H1 (cell line): Measurements from ENCODE around the gene COLEC12. TPM values are rescaled to one million over a fixed set of nuclear protein-coding genes. Genes with fewer than 3 reads are reported as not detected.

Experiments used
- CTCF ChIA-PET: fragments of 300-600 bp; sonication (Branson Sonifier 250); formaldehyde crosslinking; loops from one replicate; lab custom pipeline; 2021; ENCODE audit not compliant: partially characterized antibody; lab: Charles Lee
- POLR2A ChIA-PET: fragments of 300-600 bp; sonication (Branson Sonifier 250); formaldehyde crosslinking; loops from one replicate; lab custom pipeline; 2021; ENCODE audit warnings: inconsistent platforms; ENCODE audit not compliant: partially characterized antibody; lab: Charles Lee
- DNase-seq, 2 experiments: peaks; one replicate each; pipeline versions ENCODE4 v3.0.0 to v3.0.0-alpha.2; 2010 to 2022; ENCODE audit warnings: low spot score in 2 of 2, low read depth in 1 of 2, mixed read lengths in 1 of 2
- FAIRE-seq: peaks from 2 replicates; lab custom pipeline; 2011; peaks lifted over from hg19 to GRCh38; lab: Jason Lieb, UNC
- H2AFZ ChIP-seq: 2 replicates; pipeline ENCODE4 v1.8.1; 2012; ENCODE audit warnings: low read length, inconsistent platforms
- H2AK5ac ChIP-seq: 2 replicates; pipeline ENCODE4 v1.6.1; 2013; ENCODE audit warnings: low read depth, low read length
- H2BK120ac ChIP-seq: replicated peaks from 2 replicates; pipeline ENCODE3; 2013; ENCODE audit warnings: low read depth, low read length, inconsistent platforms
- H2BK12ac ChIP-seq: 2 replicates; pipeline ENCODE4 v1.6.1; 2013; ENCODE audit warnings: low read depth, low read length
- H2BK15ac ChIP-seq: 2 replicates; pipeline ENCODE4 v1.6.1; 2013; ENCODE audit warnings: low read length
- H2BK20ac ChIP-seq: 2 replicates; pipeline ENCODE4 v1.6.1; 2013; ENCODE audit warnings: low read length
- H2BK5ac ChIP-seq: 2 replicates; pipeline ENCODE4 v1.6.1; 2013; ENCODE audit warnings: low read depth, low read length
- H3K14ac ChIP-seq: 2 replicates; pipeline ENCODE4 v1.6.1; 2013; ENCODE audit warnings: inconsistent platforms; ENCODE audit not compliant: insufficient read length
- H3K18ac ChIP-seq: 2 replicates; pipeline ENCODE4 v1.6.1; 2013; ENCODE audit warnings: low read length; ENCODE audit errors: extremely low read depth
- H3K23ac ChIP-seq: 2 replicates; pipeline ENCODE4 v1.6.1; 2013; ENCODE audit warnings: inconsistent platforms; ENCODE audit not compliant: insufficient read length
- H3K23me2 ChIP-seq: 2 replicates; pipeline ENCODE4 v1.6.1; 2013; ENCODE audit warnings: low read depth, low read length
- H3K27ac ChIP-seq: 2 replicates; pipeline ENCODE4 v1.6.1; 2011; ENCODE audit warnings: low read depth, low read length, inconsistent platforms
- H3K27me3 ChIP-seq, 4 experiments: replicated peaks in 1 of 4; 1 replicate in 1 of 4; 2 replicates in 3 of 4; pipeline versions ENCODE4 v1.6.1 to v1.8.1; 2011 to 2013; ENCODE audit warnings: low read length in 3 of 4, mild to moderate bottlenecking in 3 of 4, inconsistent platforms in 2 of 4, mixed read lengths in 2 of 4, moderate library complexity in 1 of 4; ENCODE audit not compliant: control insufficient read depth in 3 of 4, insufficient read depth in 3 of 4; ENCODE audit errors: extremely low read depth in 1 of 4
- H3K36me3 ChIP-seq, 4 experiments: 2 replicates each; pipeline versions ENCODE4 v1.6.1 to v1.8.1; 2011 to 2013; ENCODE audit warnings: mild to moderate bottlenecking in 4 of 4, low read length in 3 of 4, moderate library complexity in 2 of 4, control low read depth in 1 of 4, inconsistent platforms in 1 of 4; ENCODE audit not compliant: insufficient read depth in 4 of 4, control insufficient read depth in 2 of 4
- H3K4ac ChIP-seq: replicated peaks from 2 replicates; pipeline ENCODE3; 2013; ENCODE audit warnings: low read length, low read depth, mixed read lengths, inconsistent platforms; ENCODE audit not compliant: insufficient read length
- H3K4me1 ChIP-seq, 4 experiments: replicated peaks in 1 of 4; 1 replicate in 1 of 4; 2 replicates in 3 of 4; pipeline versions ENCODE4 v1.6.1 to v1.8.1; 2011 to 2013; ENCODE audit warnings: low read length in 3 of 4, inconsistent platforms in 2 of 4, mixed read lengths in 1 of 4; ENCODE audit not compliant: insufficient read depth in 4 of 4, control insufficient read depth in 3 of 4
- H3K4me2 ChIP-seq, 2 experiments: 2 replicates each; pipeline versions ENCODE4 v1.6.1 to v1.8.1; 2011 to 2013; ENCODE audit warnings: low read depth in 2 of 2, low read length in 2 of 2, control low read depth in 1 of 2, inconsistent platforms in 1 of 2, mild to moderate bottlenecking in 1 of 2; ENCODE audit not compliant: insufficient read depth in 1 of 2
- H3K4me3 ChIP-seq, 4 experiments: fragments of 200-600, 300-600 bp in 1 of 4; sonication (generic), shearing (Covaris generic), sonication (Bioruptor Twin) in 1 of 4; 2 replicates each; pipeline versions ENCODE4 v1.5.1 to v1.8.1; 2011 to 2016; ENCODE audit warnings: low read length in 4 of 4, low read depth in 3 of 4, control low read depth in 2 of 4, inconsistent platforms in 2 of 4, mild to moderate bottlenecking in 2 of 4, mixed read lengths in 1 of 4, moderate library complexity in 1 of 4; ENCODE audit not compliant: insufficient read depth in 2 of 4; ENCODE audit errors: extremely low read depth in 1 of 4
- H3K56ac ChIP-seq: replicated peaks from 2 replicates; pipeline ENCODE3; 2013; ENCODE audit warnings: low read depth, mild to moderate bottlenecking, mixed read lengths, low read length, inconsistent platforms; ENCODE audit not compliant: insufficient read length
- H3K79me1 ChIP-seq: 2 replicates; pipeline ENCODE4 v1.6.1; 2013; ENCODE audit warnings: low read depth, low read length, control low read depth
- H3K79me2 ChIP-seq, 2 experiments: 2 replicates each; pipeline versions ENCODE4 v1.6.1 to v1.8.1; 2012 to 2013; ENCODE audit warnings: low read length in 2 of 2, mild to moderate bottlenecking in 2 of 2, inconsistent platforms in 1 of 2; ENCODE audit not compliant: insufficient read depth in 2 of 2, control insufficient read depth in 1 of 2
- H3K9ac ChIP-seq, 4 experiments: replicated peaks in 1 of 4; 1 replicate in 1 of 4; 2 replicates in 3 of 4; pipeline versions ENCODE4 v1.6.1 to v1.8.1; 2011 to 2013; ENCODE audit warnings: low read depth in 3 of 4, low read length in 3 of 4, control low read depth in 2 of 4, mild to moderate bottlenecking in 2 of 4, moderate library complexity in 2 of 4, inconsistent platforms in 1 of 4; ENCODE audit errors: extremely low read depth in 1 of 4
- H3K9me3 ChIP-seq, 2 experiments: 2 replicates each; pipeline versions ENCODE4 v1.6.1 to v1.8.1; 2012 to 2013; ENCODE audit warnings: mild to moderate bottlenecking in 2 of 2, moderate library complexity in 2 of 2, control low read depth in 1 of 2, inconsistent platforms in 1 of 2, low read depth in 1 of 2, low read length in 1 of 2, mixed read lengths in 1 of 2; ENCODE audit not compliant: insufficient read depth in 2 of 2
- H4K20me1 ChIP-seq, 2 experiments: replicated peaks in 1 of 2; 2 replicates each; pipeline versions ENCODE3 to v1.8.1; 2011 to 2013; ENCODE audit warnings: inconsistent platforms in 2 of 2, low read length in 2 of 2, mild to moderate bottlenecking in 1 of 2; ENCODE audit not compliant: insufficient read depth in 2 of 2, control insufficient read depth in 1 of 2
- H4K5ac ChIP-seq: 2 replicates; pipeline ENCODE4 v1.6.1; 2013; ENCODE audit warnings: low read length, low read depth, mixed read lengths, inconsistent platforms; ENCODE audit not compliant: insufficient read length
- H4K8ac ChIP-seq: 2 replicates; pipeline ENCODE4 v1.8.0; 2013; ENCODE audit warnings: mild to moderate bottlenecking, moderate library complexity, low read length, inconsistent platforms; ENCODE audit not compliant: insufficient read depth; ENCODE audit errors: extremely low read depth
- H4K91ac ChIP-seq: replicated peaks from 2 replicates; pipeline ENCODE3; 2013; ENCODE audit warnings: low read length, mixed read lengths, inconsistent platforms; ENCODE audit not compliant: insufficient read length
- BCL11A ChIP-seq, 2 experiments: IDR thresholded peaks; one replicate each; pipeline ENCODE4 v1.6.1; 2011; ENCODE audit warnings: low read depth in 2 of 2, low read length in 2 of 2, mild to moderate bottlenecking in 2 of 2
- EGR1 ChIP-seq: IDR thresholded peaks from 2 replicates; pipeline ENCODE4 v1.6.1; 2011; ENCODE audit warnings: low read depth, low read length, borderline replicate concordance
- EP300 ChIP-seq, 2 experiments: IDR thresholded peaks; 1 replicate in 1 of 2; 2 replicates in 1 of 2; pipeline ENCODE4 v1.6.1; 2011 to 2012; ENCODE audit warnings: low read depth in 2 of 2, low read length in 2 of 2, mild to moderate bottlenecking in 2 of 2, borderline replicate concordance in 1 of 2, inconsistent platforms in 1 of 2, moderate library complexity in 1 of 2
- GABPA ChIP-seq: IDR thresholded peaks from 2 replicates; pipeline ENCODE4 v1.6.1; 2011; ENCODE audit warnings: mild to moderate bottlenecking, low read length, moderate library complexity, borderline replicate concordance; ENCODE audit not compliant: insufficient read depth
- MAFK ChIP-seq: IDR thresholded peaks from 2 replicates; pipeline ENCODE4 v1.6.1; 2012; ENCODE audit warnings: low read depth, mild to moderate bottlenecking, improper control_type of control experiment, low read length
- RAD21 ChIP-seq, 2 experiments: IDR thresholded peaks in 1 of 2; conservative IDR thresholded peaks in 1 of 2; 2 replicates each; pipeline ENCODE4 v1.6.1; 2011; ENCODE audit warnings: low read depth in 2 of 2, low read length in 2 of 2, improper control_type of control experiment in 1 of 2, inconsistent platforms in 1 of 2, mild to moderate bottlenecking in 1 of 2, moderate library complexity in 1 of 2
- SP2 ChIP-seq: IDR thresholded peaks from 2 replicates; pipeline ENCODE4 v1.6.1; 2012; ENCODE audit warnings: mild to moderate bottlenecking, low read length, inconsistent platforms
- SRF ChIP-seq: IDR thresholded peaks from 2 replicates; pipeline ENCODE4 v1.6.1; 2011; ENCODE audit warnings: mild to moderate bottlenecking, low read depth, low read length, moderate library complexity
- SUZ12 ChIP-seq: fragments of 200-600 bp; sonication (generic); IDR thresholded peaks from 2 replicates; pipeline ENCODE4 v1.6.1; 2012; ENCODE audit warnings: mild to moderate bottlenecking, inconsistent platforms, low read length, moderate library complexity, mixed read lengths
- WGBS, 2 experiments: shearing (Covaris generic) in 1 of 2; methylation state at CpG; one replicate each; pipeline versions ENCODE4 v1.1.6 to v1.1.7; 2013 to 2015; ENCODE audit warnings: low lambda C conversion rate in 2 of 2, mixed read lengths in 2 of 2, inconsistent platforms in 1 of 2, low coverage in 1 of 2, missing lambda C conversion rate in 1 of 2; ENCODE audit not compliant: insufficient replicate concordance in 2 of 2, insufficient coverage in 1 of 2, insufficient read length in 1 of 2; ENCODE audit errors: extremely low coverage in 1 of 2, missing lambda C conversion rate in 1 of 2; 5-methylcytosine and 5-hydroxymethylcytosine counted together
- polyA plus RNA-seq, 7 experiments: library from polyadenylated mRNA; depleted of rRNA in 3 of 7; stranded (reverse) in 5 of 7; unstranded in 2 of 7; fragments of >200 nt in 5 of 7; fragments of 200-250 nt in 2 of 7; gene quantifications; 1 replicate in 5 of 7; 2 replicates in 1 of 7; 4 replicates in 1 of 7; pipeline versions ENCODE4 v1.2.1 to v1.2.3, GENCODE V29; 2011 to 2013; ENCODE audit warnings: missing spikeins in 2 of 7, mixed read lengths in 2 of 7
- total RNA-seq: library from RNA; stranded (reverse); fragmentation: NEBNext Ultra II Directional; extraction: Animal tissue kit (Norgen Biotek cat#: 25700); gene quantifications from 2 replicates; pipeline ENCODE4 v1.2.1, GENCODE V29; 2021
- TF ChIP-seq, protein P1 (sequence below): IDR thresholded peaks from 2 replicates; pipeline ENCODE4 v1.6.1; 2012; ENCODE audit warnings: inconsistent platforms

COLEC12 gene
- total and polyA plus RNA-seq, 2 of the 8 experiments (the other 6 are each of a cell fraction or from before 2014, with no cell fraction given) = 0.44 to 2.3 TPM

DNA sequence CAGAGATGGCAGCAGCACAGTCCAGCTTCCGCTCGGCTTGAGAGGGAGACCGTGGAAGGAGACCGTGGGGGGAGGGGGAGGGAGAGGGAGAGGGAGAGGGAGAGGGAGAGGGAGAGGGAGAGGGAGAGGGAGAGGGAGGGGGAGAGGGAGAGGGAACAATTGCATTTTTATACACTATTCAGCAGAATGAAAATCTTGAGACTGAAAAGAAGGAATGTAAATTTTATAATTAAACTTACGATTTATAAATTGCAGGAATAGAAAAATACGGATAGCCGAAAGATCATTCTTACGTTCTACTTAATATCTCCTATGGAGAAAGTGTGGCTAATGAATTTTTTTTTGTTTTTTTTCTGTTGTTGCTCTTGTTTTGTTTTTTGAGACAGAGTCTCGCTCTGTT is 12.5 kb upstream of the COLEC12 start:
- Histone ChIP-seq H2BK12ac (no peak overlapping the region), H2AFZ (no peak overlapping the region), H2BK120ac (no peak overlapping the region), H3K9ac (no peak overlapping the region), H3K79me1 (no peaks in the 10 kb centered on the region), H2BK5ac (no peak overlapping the region), H4K5ac (no peak overlapping the region), H3K27ac (no peak overlapping the region), H2BK20ac (no peak overlapping the region), H4K91ac (no peak overlapping the region), H3K56ac (no peak overlapping the region), H3K23me2 (no peaks in the 10 kb centered on the region), H2BK15ac (no peak overlapping the region), H3K4ac (no peak overlapping the region), H3K9me3 (peaks cover 0 to 27% of the 10 kb centered on the region in 2 experiments; a peak in 2 of 4 replicates), H3K36me3 (no peaks in the 10 kb centered on the region), H3K4me3 (no peak overlapping the region), H3K4me1 (peaks cover 0 to 9% (median 4%) of the 10 kb centered on the region in 4 experiments; a peak in 3 of 7 replicates), H3K4me2 (no peak overlapping the region), H3K14ac (no peak overlapping the region), H3K79me2 (no peaks in the 10 kb centered on the region), H3K27me3 (no peaks in the 10 kb centered on the region), H4K8ac (no peak overlapping the region), H2AK5ac (no peak overlapping the region), H3K18ac (no peak overlapping the region), H4K20me1 (no peaks in the 10 kb centered on the region), H3K23ac (no peak overlapping the region)
- ChIA-PET CTCF (interaction anchor here (0.7 to 1.4 kb wide), 2 partner anchors 40 to 94 kb away, joined by 3 read pairs; no protein-coding TSS in a partner anchor), POLR2A (no interaction called here)
- DNase-seq (no peak), FAIRE-seq (no peak)
- TF ChIP-seq BCL11A (IDR thresholded peaks at IDR 0.05; ENCODE audit: low read depth in 2 of 2, low read length in 2 of 2) (no peak), SRF (no peak), EGR1 (no peak), GABPA (no peak), EP300 (IDR thresholded peaks at IDR 0.05; ENCODE audit: borderline replicate concordance in 1 of 2, low read depth in 2 of 2, low read length in 2 of 2) (no peak), RAD21 (IDR thresholded peaks at IDR 0.05 in 1 of 2, conservative IDR thresholded peaks at IDR 0.05 in 1 of 2; ENCODE audit: low read depth in 2 of 2, low read length in 2 of 2) (no peak), MAFK (no peak), SUZ12 (no peak), SP2 (no peak)
- TF ChIP-seq, protein P1, sequence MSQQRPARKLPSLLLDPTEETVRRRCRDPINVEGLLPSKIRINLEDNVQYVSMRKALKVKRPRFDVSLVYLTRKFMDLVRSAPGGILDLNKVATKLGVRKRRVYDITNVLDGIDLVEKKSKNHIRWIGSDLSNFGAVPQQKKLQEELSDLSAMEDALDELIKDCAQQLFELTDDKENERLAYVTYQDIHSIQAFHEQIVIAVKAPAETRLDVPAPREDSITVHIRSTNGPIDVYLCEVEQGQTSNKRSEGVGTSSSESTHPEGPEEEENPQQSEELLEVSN = no peak
- 95% methylated on average over 5 of the region's 9 CpGs; no CpG with 5 or more reads in 1 of the 2 experiments for WGBS, 2 experiments
